ENCODE measurements around the gene LRCOL1. TPM values are rescaled to one million over a fixed set of nuclear protein-coding genes. Genes with fewer than 3 reads are reported as not detected.
A peak's percentile ranks its signal among the peaks of the same experiment; 100 is the strongest.

The LRCOL1 gene
- polyA plus RNA-seq, 3 donors = not detected

GRCh38 chr12:132595183-132595582, 15.2 kb downstream of the LRCOL1 start:
- Histone ChIP-seq H3K4me3 (replicated peaks in 1 of 3; ENCODE audit: low read depth in 2 of 3, low read length in 3 of 3) (no peak overlapping the region), H3K9ac (ENCODE audit: insufficient read depth, low read length, poor library complexity, severe bottlenecking) (no peak overlapping the region), H2AFZ (ENCODE audit: insufficient read depth, low read depth, low read length, poor library complexity, severe bottlenecking) (no peak overlapping the region), H3K36me3 (replicated peaks in 1 of 2; ENCODE audit: control insufficient read depth in 1 of 2, insufficient read depth in 2 of 2, low read length in 2 of 2) (no peaks in the 10 kb centered on the region), H3K9me3 (replicated peaks in 1 of 2; ENCODE audit: control insufficient read depth in 1 of 2, insufficient read depth in 1 of 2, low read length in 2 of 2) (no peaks in the 10 kb centered on the region), H3K27me3 (ENCODE audit: control insufficient read depth in 2 of 2, insufficient read depth in 2 of 2, low read length in 2 of 2) (peaks cover 0 to 23% of the 10 kb centered on the region in 2 donors), H4K20me1 (ENCODE audit: insufficient read depth, low read length) (no peaks in the 10 kb centered on the region), H3K27ac (ENCODE audit: low read depth in 1 of 2, low read length in 2 of 2) (no peak overlapping the region), H3K4me1 (ENCODE audit: control insufficient read depth in 1 of 2, insufficient read depth in 2 of 2, low read length in 2 of 2) (peaks cover 10% of the 10 kb centered on the region in 2 donors), H3K79me2 (ENCODE audit: insufficient read depth, low read length) (no peaks in the 10 kb centered on the region), H3K4me2 (replicated peaks; ENCODE audit: extremely low read depth, low read length, poor library complexity, severe bottlenecking) (no peak overlapping the region)
- Mint-ChIP-seq H3K9me3 (peaks cover 2 to 15% (median 5%) of the 10 kb centered on the region in 7 donors), H3K36me3 (no peaks in the 10 kb centered on the region), H3K27me3 (ENCODE audit: low read depth in 3 of 3) (peaks cover 31 to 45% (median 35%) of the 10 kb centered on the region in 3 donors), H3K27ac (no peak overlapping the region), H3K4me1 (peaks cover 18% of the 10 kb centered on the region), H3K4me3 (no peak overlapping the region)
- WGBS (ENCODE audit: insufficient coverage) = 79% methylated on average over 7 of the region's 11 CpGs
- intact Hi-C loops (cut with micrococcal nuclease) = no loop called here
- TF ChIP-seq, protein P1, sequence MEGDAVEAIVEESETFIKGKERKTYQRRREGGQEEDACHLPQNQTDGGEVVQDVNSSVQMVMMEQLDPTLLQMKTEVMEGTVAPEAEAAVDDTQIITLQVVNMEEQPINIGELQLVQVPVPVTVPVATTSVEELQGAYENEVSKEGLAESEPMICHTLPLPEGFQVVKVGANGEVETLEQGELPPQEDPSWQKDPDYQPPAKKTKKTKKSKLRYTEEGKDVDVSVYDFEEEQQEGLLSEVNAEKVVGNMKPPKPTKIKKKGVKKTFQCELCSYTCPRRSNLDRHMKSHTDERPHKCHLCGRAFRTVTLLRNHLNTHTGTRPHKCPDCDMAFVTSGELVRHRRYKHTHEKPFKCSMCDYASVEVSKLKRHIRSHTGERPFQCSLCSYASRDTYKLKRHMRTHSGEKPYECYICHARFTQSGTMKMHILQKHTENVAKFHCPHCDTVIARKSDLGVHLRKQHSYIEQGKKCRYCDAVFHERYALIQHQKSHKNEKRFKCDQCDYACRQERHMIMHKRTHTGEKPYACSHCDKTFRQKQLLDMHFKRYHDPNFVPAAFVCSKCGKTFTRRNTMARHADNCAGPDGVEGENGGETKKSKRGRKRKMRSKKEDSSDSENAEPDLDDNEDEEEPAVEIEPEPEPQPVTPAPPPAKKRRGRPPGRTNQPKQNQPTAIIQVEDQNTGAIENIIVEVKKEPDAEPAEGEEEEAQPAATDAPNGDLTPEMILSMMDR (IDR thresholded peaks at IDR 0.05) = no peak
- DNase-seq = no peak

DNA sequence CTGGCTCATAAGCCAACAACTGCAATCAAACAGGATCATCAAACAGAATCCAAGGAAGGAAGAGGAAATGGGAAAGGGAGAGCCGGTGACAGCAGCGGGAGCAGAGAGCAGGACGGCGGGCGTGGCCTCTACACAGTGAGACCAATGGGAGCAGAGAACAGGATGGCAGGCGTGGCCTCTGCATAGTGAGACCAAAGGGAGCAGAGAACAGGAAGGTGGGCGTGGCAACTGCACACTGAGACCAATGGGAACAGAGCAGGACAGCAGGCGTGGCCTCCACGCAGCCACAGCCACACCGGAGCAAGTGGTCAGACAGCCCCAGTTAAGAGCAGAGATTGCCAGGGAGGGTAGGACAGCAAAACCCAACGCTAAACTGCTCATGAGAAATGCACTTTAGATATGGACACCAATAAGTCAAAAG, 16.4 kb downstream of the LRCOL1 start:
- intact Hi-C loops (cut with micrococcal nuclease) = no loop called here
- Histone ChIP-seq H3K36me3 (replicated peaks in 1 of 2; ENCODE audit: control insufficient read depth in 1 of 2, insufficient read depth in 2 of 2, low read length in 2 of 2) (no peaks in the 10 kb centered on the region), H3K4me2 (replicated peaks; ENCODE audit: extremely low read depth, low read length, poor library complexity, severe bottlenecking) (peak overlapping the region; percentile 14), H4K20me1 (ENCODE audit: insufficient read depth, low read length) (no peaks in the 10 kb centered on the region), H3K27me3 (ENCODE audit: control insufficient read depth in 2 of 2, insufficient read depth in 2 of 2, low read length in 2 of 2) (peaks cover 0 to 15% of the 10 kb centered on the region in 2 donors), H3K4me3 (replicated peaks in 1 of 3; ENCODE audit: low read depth in 2 of 3, low read length in 3 of 3) (peak overlapping the region in 1 of 3 experiments; percentile 14), H2AFZ (ENCODE audit: insufficient read depth, low read depth, low read length, poor library complexity, severe bottlenecking) (no peak overlapping the region), H3K79me2 (ENCODE audit: insufficient read depth, low read length) (no peaks in the 10 kb centered on the region), H3K9me3 (replicated peaks in 1 of 2; ENCODE audit: control insufficient read depth in 1 of 2, insufficient read depth in 1 of 2, low read length in 2 of 2) (no peaks in the 10 kb centered on the region), H3K9ac (ENCODE audit: insufficient read depth, low read length, poor library complexity, severe bottlenecking) (no peak overlapping the region), H3K27ac (ENCODE audit: low read depth in 1 of 2, low read length in 2 of 2) (no peak overlapping the region), H3K4me1 (ENCODE audit: control insufficient read depth in 1 of 2, insufficient read depth in 2 of 2, low read length in 2 of 2) (peaks cover 7 to 10% of the 10 kb centered on the region in 2 donors)
- H3K36me3 Mint-ChIP-seq = no peaks in the 10 kb centered on the region
- H3K4me3 Mint-ChIP-seq = peak overlapping the region in 1 of 2 donors; percentile 0
- TF ChIP-seq, protein P1 (IDR thresholded peaks at IDR 0.05) = no peak
- peaks cover 24 to 37% (median 24%) of the 10 kb centered on the region in 3 donors for H3K27me3 Mint-ChIP-seq (ENCODE audit: low read depth in 3 of 3)
- H3K9me3 Mint-ChIP-seq = peaks cover 1 to 11% (median 4%) of the 10 kb centered on the region in 7 donors
- no peak overlapping the region for H3K27ac Mint-ChIP-seq
- peaks cover 15% of the 10 kb centered on the region for H3K4me1 Mint-ChIP-seq
- peak; percentile 27 to 56 (median 31) for DNase-seq
- WGBS (ENCODE audit: insufficient coverage) = 29% methylated on average over 9 of the region's 11 CpGs
